Left kidney (tissue), 2 donors: ENCODE data around the gene NUP188. TPM values are rescaled to one million over a fixed set of nuclear protein-coding genes. Genes with fewer than 3 reads are reported as not detected.

Experiments
- DNase-seq: peaks from one replicate; pipeline ENCODE4 v3.0.0-alpha.2; 2013
- polyA plus RNA-seq: library from polyadenylated mRNA; unstranded; fragments of 120-200 nt; gene quantifications from one replicate; pipeline ENCODE4 v1.2.1, GENCODE V29; 2013; ENCODE audit not compliant: insufficient read length

Gene NUP188
- polyA plus RNA-seq, 1 donor, result 53.9 TPM

GRCh38 chr9:128913048-128913900 is 34.2 kb upstream of the NUP188 start:
- no peak for DNase-seq

- no peak for DNase-seq
Measured at GRCh38 chr9:128913995-128914772, 33.3 kb upstream of the NUP188 start.

GRCh38 chr9:128916204-128916603 is 31.3 kb upstream of the NUP188 start:
- no peak for DNase-seq

DNA sequence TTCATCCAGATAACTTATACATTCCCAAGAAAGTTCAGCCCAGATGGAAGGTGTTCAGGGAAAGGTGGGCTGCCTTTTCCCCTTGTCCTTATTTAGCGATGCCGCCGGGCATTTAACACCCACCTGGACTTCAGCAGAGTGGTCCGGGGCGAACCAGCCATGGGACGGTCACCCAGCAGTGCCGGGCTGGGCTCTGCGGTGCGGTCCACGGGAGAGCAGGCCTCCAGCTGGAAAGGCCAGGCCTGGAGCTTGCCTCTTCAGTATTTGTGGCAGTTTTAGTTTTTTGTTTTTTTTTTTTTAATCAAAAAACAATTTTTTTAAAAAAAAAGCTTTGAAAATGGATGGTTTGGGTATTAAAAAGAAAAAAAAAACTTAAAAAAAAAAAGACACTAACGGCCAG is 30.8 kb upstream of the NUP188 start:
- no peak for DNase-seq

DNA sequence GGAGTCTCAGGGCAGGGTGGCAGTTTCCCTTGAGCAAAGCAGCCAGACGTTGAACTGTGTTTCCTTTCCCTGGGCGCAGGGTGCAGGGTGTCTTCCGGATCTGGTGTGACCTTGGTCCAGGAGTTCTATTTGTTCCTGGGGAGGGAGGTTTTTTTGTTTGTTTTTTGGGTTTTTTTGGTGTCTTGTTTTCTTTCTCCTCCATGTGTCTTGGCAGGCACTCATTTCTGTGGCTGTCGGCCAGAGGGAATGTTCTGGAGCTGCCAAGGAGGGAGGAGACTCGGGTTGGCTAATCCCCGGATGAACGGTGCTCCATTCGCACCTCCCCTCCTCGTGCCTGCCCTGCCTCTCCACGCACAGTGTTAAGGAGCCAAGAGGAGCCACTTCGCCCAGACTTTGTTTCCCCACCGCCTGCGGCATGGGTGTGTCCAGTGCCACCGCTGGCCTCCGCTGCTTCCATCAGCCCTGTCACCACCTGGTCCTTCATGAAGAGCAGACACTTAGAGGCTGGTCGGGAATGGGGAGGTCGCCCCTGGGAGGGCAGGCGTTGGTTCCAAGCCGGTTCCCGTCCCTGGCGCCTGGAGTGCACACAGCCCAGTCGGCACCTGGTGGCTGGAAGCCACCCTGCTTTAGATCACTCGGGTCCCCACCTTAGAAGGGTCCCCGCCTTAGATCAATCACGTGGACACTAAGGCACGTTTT is 30.2 kb upstream of the NUP188 start:
- no peak for DNase-seq

GRCh38 chr9:128918921-128919320 is 28.6 kb upstream of the NUP188 start:
- DNase-seq, result no peak

GRCh38 chr9:128919402-128920089 is 28.0 kb upstream of the NUP188 start:
- DNase-seq, result peak; percentile 12

DNA sequence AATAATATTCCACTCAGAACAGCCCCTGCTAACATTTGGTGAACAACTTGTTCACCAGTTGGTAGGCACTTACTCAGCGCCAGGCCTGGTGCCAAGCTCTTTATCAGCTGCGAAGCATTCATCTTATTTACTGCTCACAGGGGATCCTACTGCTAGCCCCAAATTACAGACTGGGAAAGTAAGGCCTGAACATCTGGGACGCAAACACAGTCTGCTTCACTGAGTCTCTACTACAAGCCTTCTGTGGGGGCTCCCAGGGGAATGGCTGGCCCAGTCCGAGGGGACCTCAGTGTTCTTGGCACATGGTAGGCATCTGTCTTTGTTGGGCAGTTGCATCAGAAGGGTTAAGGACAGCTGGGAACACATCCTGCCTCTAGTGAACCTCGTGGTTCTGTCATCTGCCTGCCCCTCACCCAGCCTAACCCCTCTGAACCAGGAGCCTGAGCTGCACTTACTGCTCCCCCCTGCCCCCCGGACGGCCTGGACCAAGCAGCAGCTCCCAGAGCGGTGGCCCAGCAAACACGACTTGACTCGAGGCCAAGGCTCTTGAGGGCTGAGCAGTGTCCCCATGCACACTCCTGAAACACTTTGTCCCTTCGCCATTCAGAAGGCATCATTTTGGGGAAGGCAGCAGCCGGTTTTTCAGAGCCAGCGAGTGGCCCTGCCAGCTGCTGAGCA is 27.0 kb upstream of the NUP188 start, which contains the start of gene PHYHD1:
PHYHD1 (plus strand) TSS at position 602 of the 678 bp plus-strand sequence. CDS start 1,342 bp downstream, outside the sequence.
- DNase-seq, result no peak

DNA sequence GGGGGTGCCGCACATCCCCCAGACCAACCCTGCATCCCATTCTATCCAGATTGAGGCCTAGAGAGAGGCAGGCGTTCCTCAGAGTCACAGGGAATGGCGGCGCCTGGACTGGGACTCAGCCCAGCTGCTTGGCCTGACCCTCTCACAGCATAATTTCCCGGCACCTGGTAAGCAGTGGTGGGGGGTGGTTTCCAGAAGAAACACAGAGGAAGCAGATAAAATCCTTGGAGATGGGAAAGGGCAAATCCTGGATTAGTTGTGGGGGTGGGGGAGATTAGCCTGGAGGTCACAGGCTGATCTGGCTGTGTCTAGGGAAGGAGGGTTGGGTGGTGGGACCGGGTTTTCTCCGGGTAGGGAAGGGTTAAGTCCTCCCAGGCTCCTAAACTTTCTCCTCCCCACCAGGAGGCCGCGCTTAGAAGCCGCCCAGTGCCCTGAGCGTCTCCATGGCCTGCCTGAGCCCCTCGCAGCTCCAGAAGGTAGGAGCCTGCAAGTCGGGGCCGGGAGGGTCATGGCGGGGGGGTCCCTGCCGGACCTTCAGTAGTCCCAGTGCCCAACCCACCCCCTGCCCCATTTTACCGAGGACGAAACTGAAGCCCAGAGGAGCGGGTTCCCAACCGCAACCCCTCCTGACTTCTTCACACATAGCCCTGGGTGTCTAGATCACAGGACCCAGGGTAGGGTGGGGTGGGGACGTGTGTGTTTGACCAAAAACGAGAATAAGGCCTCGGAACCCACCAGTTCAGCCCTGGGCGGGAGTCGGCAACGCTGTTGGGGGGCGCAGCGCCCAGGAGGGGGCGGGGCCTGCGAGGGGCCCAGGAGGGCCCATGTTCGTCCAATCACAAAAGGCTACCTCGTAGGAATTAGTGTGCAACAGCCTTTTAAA is 25.4 kb upstream of the NUP188 start:
- peak; percentile 78 for DNase-seq

- no peak for DNase-seq
Measured at GRCh38 chr9:128923493-128923883, 24.0 kb upstream of the NUP188 start.

- DNase-seq, result peak; percentile 46
Measured at GRCh38 chr9:128927731-128928411, 19.6 kb upstream of the NUP188 start.

DNA sequence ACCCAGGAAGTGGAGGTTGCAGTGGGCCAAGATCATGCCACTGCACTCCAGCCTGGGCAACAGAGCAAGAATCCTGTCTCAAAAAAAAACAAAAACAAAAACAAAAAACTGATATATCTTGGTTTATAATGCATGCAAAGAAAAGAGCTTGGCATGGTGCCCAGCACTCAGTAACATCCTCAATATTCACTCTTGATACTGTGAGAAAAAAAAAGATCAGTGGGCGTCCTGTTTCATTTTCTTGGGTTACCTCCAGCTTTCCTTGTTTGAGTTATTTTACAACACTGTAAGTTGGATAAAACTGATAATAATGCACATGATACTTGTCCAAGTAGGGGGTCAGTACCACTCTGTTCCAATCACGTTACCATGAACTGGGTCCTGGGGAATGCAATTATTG is 18.9 kb upstream of the NUP188 start:
- no peak for DNase-seq

DNA sequence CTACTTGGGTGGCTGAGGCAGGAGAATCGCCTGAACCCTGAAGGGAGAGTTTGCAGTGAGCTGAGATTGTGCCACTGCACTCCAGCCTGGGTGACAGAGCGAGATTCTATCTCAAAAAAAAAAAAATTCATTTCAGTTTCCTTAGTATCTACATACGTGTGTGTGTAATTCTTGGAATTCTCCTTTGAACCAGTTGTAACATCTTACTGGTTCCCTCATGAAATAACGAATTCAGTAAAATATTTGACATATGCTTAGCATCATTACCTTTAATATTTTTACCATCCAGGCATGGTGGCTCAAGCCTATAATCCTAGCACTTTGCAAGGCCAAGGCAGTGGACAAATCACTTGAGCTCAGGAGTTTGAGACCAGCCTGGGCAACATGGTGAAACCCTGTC is 17.9 kb upstream of the NUP188 start:
- DNase-seq, result no peak

- DNase-seq, result no peak
Measured at GRCh38 chr9:128933731-128934130, 13.8 kb upstream of the NUP188 start.

DNA sequence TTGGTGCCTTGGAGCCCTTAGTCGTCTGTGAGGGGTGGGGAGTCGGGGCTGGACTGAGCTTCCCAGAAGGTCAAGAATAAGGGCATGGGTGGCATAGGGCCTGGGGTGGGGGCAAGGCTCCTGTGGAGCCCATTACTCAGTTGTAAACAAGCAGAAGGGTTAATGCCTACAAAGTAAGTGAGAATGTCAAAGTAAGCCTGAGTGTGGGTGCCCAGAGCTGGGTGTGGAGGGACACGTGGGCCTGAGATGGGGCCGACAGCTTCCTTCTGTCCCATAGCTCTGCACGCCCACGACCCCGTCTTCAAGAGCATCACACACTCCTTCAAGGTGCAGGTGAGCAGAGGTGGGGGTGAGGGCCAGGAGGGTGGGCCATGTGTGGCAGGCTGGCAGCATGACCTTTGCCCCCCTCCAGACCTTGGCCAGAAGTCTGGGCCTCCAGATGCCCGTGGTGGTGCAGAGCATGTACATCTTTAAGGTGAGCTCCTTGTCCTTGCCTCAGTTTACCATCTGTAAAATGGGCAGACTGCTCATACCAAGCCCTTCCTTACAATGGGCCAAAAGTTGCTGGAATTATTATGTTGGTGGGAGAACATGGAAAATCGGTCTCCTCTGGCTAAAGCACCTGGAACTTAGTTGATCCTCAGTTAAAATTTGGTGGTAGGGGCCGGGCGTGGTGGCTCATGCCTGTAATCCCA is 11.2 kb upstream of the NUP188 start:
- DNase-seq, result no peak

- DNase-seq, result no peak
Measured at GRCh38 chr9:128937310-128938165, 10.0 kb upstream of the NUP188 start.

DNA sequence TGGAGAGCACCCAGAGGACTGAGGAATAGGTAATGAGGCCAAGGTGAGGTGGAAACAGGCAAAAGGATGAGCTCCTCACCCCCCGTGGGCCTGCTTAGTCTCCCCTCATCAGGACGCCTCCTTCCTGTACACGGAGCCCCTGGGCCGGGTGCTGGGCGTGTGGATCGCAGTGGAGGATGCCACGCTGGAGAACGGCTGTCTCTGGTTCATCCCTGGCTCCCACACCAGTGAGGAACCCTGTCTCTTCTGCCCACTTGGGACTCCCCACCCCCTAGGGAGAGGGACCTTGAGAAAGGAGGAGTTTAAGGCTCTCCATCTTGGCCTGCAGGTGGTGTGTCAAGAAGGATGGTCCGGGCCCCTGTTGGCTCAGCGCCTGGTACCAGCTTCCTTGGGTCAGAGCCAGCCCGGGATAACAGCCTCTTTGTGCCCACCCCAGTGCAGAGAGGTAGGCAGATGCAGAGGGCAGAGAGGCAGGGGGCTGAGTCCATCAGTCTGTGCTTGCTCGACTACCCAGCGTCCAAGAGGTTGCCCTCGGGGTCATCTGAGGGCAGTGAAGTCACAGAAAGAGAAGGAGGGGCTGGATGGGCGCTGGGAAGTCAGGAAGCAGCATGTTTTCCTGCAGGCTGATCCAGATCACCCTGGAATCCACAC is 7.1 kb upstream of the NUP188 start:
- DNase-seq, result no peak
